HT-29 (cell line): ENCODE measurements around the gene PHF12. TPM values are rescaled to one million over a fixed set of nuclear protein-coding genes. Genes with fewer than 3 reads are reported as not detected.

Source experiments
- DNase-seq: peaks from one replicate; pipeline ENCODE4 v3.0.0-alpha.2; 2015; ENCODE audit warnings: low spot score
- total RNA-seq: library from RNA; depleted of rRNA; stranded (reverse); fragments of >200 nt; shearing (Covaris generic); gene quantifications from 2 replicates; pipeline ENCODE4 v1.2.3, GENCODE V29; 2014; rRNA removed

The PHF12 gene
- total RNA-seq, 1 experiment from 2014 or later = 32.0 TPM

DNA sequence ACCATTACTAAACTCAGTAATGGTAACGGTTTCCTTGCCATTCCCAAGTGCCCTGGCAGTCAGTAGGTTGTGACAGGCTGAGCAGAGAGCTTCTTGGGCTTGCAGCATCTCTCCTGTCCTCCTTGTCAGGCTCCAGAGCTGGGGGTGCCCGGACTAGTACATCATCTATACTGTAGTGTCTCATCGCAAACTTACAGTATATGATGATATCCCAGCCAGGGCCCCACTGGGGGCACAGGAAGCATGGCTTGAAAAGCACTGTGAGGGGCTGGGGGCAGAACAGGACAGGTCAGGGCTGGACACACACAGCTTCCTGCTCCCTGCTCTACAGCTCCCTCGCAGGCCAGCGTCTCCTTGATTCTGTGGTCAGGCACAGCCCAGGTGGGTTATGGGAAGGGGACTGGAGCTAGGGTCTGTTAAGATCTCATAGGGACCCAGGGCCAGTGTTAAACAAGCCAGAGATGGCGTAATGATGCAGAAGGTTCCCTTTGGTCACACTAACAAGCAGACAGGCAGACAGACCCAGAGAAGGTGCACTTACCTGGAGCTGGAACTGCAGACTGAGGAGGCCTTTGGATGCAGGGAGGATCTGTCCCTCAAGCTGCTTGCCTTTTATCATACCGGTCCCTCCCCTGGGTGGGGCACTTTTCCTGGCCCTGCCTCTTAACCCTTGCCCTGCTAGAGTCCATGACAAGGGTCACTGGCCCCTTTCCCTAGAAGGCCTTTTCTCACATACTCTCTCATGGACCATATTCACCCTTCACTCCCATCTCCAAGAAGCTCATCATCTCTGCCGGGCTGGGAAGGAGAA is 89.7 kb downstream of the PHF12 start:
- no peak for DNase-seq

GRCh38 chr17:28860363-28860808 is 90.9 kb downstream of the PHF12 start:
- no peak for DNase-seq

DNA sequence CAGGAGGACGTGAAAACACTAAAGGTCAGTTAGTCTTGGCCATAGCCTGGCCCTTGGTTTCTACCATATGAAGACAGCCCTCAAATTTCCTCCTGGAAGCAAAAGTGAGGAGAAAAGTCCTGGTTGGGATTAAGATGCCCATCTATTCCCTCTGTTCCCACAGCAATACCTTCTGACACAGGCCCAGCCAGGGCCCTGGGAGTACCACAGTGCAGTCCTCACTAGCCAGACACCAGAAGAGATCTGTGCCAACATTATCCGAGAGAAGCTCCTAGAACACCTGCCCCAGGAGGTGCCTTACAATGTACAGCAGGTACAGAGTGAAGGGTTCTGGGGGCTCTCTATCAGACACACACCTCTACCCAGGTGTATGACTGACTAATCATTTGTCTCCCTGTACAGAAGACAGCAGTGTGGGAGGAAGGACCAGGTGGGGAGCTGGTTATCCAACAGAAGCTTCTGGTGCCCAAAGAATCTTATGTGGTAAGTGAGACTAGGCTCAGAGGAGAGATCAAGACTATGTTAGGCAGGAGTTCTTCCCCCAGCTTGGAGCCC is 92.4 kb downstream of the PHF12 start:
- DNase-seq = no peak

DNA sequence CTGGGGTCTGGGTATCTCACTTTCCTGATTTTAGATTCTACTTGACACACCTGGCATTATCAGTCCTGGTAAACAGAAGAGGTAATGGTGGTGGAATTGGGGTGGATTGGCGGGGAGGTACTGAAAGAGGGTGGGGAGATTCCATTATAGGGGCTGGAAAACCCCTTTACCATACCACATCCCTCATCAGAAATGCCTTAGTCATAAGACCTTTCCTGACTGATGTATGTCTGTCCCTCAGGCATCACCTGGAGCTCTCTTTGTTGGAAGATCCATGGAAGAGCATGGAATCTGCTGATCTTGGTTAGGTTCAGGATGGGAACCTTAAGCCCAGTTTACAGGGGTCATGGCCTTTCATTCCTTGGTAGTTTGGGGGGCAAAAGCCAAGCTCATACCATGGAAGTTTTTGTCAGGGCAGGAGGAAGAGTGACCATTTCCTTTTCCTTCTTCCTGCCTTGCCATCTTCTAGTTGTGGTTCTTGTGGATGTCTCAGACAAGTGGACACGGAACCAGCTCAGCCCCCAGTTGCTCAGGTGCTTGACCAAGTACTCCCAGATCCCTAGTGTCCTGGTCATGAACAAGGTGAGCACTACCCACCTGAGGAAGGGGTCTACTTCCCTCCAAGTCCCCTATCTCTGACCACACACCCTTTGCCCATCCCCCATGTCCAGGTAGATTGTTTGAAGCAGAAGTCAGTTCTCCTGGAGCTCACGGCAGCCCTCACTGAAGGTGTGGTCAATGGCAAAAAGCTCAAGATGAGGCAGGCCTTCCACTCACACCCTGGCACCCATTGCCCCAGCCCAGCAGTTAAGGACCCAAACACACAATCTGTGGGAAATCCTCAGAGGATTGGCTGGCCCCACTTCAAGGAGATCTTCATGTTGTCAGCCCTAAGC is 93.2 kb downstream of the PHF12 start:
- no peak for DNase-seq

DNA sequence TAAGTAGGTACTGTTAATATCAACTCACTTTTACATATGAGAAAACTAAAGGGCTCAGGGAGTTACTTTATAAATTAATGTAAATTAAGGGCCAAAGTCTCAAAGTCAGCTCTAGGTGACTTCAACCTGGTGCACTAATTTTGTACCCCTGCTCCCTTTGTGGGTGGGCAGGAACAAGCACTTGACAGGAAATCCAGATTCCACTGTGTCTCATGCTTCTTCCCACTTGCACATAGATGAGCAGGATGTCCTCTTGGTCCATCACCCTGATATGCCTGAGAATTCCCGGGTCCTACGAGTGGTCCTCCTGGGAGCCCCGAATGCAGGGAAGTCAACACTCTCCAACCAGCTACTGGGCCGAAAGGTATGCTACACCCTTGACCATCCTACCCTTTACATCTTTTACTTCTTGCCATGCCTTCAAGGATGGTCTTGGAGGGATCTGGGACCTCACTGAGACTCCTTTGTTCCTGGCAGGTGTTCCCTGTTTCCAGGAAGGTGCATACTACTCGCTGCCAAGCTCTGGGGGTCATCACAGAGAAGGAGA is 95.2 kb downstream of the PHF12 start:
- DNase-seq = no peak

DNA sequence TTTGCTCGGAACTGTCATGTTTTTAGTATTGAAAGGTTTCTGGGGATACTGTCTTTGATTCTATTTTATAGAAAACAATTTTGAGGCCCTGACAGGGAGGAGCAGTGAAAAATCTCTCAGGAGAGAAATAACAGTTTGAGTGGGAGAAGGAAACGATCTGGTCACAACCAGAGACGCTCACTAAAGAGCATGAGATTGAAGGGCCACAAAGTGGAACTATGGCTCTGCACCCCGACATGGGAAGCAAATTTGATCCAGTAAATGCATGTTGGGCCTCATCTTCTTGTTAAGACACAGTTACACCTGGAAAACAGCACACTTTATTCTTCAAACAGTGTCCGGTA is 96.0 kb downstream of the PHF12 start:
- DNase-seq = no peak

Other genes with a start within 250 kb of the PHF12 start
- gene PROCA1, start 239.6 kb downstream of the PHF12 start, total RNA-seq = 1.7 and 3.8 TPM in 2 replicates
- 0.97 TPM in 1 of 2 replicates, not detected in the other for gene RAB34, start 233.7 kb downstream of the PHF12 start, total RNA-seq
- gene RPL23A, start 231.5 kb downstream of the PHF12 start, total RNA-seq = 601 and 602 TPM in 2 replicates
- gene TLCD1, start 225.3 kb downstream of the PHF12 start, total RNA-seq = 30.6 and 44.6 TPM in 2 replicates
- gene NEK8, start 222.7 kb downstream of the PHF12 start, total RNA-seq = 13.9 and 15.0 TPM in 2 replicates
- 295 and 307 TPM in 2 replicates for gene TRAF4, start 207.5 kb downstream of the PHF12 start, total RNA-seq
- 9.5 and 13.0 TPM in 2 replicates for gene FAM222B, start 108.7 kb downstream of the PHF12 start, total RNA-seq
- gene ERAL1, start 96.5 kb downstream of the PHF12 start, total RNA-seq = 29.1 and 33.0 TPM in 2 replicates
- 49.7 and 55.6 TPM in 2 replicates for gene FLOT2, start 53.8 kb downstream of the PHF12 start, total RNA-seq
- gene DHRS13, start 48.4 kb downstream of the PHF12 start, total RNA-seq = 15.2 and 17.6 TPM in 2 replicates
- gene SEZ6, start 54.5 kb upstream of the PHF12 start, total RNA-seq = 0.05 TPM in 1 of 2 replicates, not detected in the other
- gene PIPOX, start 91.6 kb upstream of the PHF12 start, total RNA-seq = 0.47 and 2.2 TPM in 2 replicates
- 105 and 108 TPM in 2 replicates for gene MYO18A, start 228.9 kb upstream of the PHF12 start, total RNA-seq